GM20000 (cell line): ENCODE data around the gene RAB22A.

Experiments
- DNase-seq: peaks from one replicate; pipeline ENCODE4 v3.0.0; 2012; ENCODE audit warnings: low spot score
- TF ChIP-seq, protein P1 (sequence below): IDR thresholded peaks from 2 replicates; pipeline ENCODE4 v1.5.1; 2012; ENCODE audit warnings: mild to moderate bottlenecking, control low read depth; ENCODE audit errors: extremely low read depth, missing control alignments

The RAB22A gene

GRCh38 chr20:58344741-58345140 lies 35.2 kb downstream of the RAB22A start:
- no peak for DNase-seq
- TF ChIP-seq, protein P1, sequence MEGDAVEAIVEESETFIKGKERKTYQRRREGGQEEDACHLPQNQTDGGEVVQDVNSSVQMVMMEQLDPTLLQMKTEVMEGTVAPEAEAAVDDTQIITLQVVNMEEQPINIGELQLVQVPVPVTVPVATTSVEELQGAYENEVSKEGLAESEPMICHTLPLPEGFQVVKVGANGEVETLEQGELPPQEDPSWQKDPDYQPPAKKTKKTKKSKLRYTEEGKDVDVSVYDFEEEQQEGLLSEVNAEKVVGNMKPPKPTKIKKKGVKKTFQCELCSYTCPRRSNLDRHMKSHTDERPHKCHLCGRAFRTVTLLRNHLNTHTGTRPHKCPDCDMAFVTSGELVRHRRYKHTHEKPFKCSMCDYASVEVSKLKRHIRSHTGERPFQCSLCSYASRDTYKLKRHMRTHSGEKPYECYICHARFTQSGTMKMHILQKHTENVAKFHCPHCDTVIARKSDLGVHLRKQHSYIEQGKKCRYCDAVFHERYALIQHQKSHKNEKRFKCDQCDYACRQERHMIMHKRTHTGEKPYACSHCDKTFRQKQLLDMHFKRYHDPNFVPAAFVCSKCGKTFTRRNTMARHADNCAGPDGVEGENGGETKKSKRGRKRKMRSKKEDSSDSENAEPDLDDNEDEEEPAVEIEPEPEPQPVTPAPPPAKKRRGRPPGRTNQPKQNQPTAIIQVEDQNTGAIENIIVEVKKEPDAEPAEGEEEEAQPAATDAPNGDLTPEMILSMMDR: no peak

DNA sequence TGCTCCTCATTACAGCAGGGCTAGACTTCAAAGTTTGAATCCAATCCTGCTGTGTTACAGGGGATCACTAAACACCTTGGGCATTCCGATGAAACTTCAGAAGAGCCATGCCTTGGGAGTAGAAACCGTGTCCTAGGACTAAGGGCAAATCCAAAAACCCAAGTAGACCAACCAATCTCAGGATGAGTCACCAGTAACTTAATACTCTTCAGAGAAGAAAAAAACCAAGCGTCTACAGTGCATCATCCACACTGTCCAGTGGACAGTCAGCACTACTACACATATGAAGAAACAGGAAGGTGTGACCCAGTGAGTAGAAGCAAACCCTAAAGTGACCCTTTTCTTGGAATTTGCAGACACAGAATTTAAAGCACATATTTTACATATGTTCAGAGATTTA lies 40.1 kb downstream of the RAB22A start:
- TF ChIP-seq, protein P1: no peak
- DNase-seq: no peak

GRCh38 chr20:58352468-58352867 lies 43.0 kb downstream of the RAB22A start:
- TF ChIP-seq, protein P1: no peak
- no peak for DNase-seq

GRCh38 chr20:58359441-58359840 lies 49.9 kb downstream of the RAB22A start:
- TF ChIP-seq, protein P1: no peak
- DNase-seq: no peak

GRCh38 chr20:58360936-58361335 lies 51.4 kb downstream of the RAB22A start:
- TF ChIP-seq, protein P1: no peak
- DNase-seq: no peak

GRCh38 chr20:58361481-58362205 lies 52.1 kb downstream of the RAB22A start:
- DNase-seq: no peak
- TF ChIP-seq, protein P1: no peak

- TF ChIP-seq, protein P1: no peak
- no peak for DNase-seq
Observed at GRCh38 chr20:58362206-58362516, 52.6 kb downstream of the RAB22A start.
